Omental fat pad (tissue), 4 donors: ENCODE results near the gene DUSP2. TPM values are rescaled to one million over a fixed set of nuclear protein-coding genes. Genes with fewer than 3 reads are reported as not detected.

Experiments
- ATAC-seq: fragments of 150-250 bp; one replicate; pipeline ENCODE4 v1.9.1; 2016; ENCODE audit warnings: mild to moderate bottlenecking, moderate library complexity; ENCODE audit not compliant: low FRiP score
- DNase-seq: peaks from one replicate; pipeline ENCODE4 v3.0.0-alpha.2; 2019; ENCODE audit warnings: low spot score
- total RNA-seq, 4 donors: library from RNA; depleted of rRNA; stranded (reverse); fragments of >200 nt; gene quantifications; one replicate each; pipeline ENCODE4 v1.1.0, GENCODE V29; 2016
- TF ChIP-seq, protein P1 (sequence below), 3 donors: fragments of 450-650 bp; IDR thresholded peaks; one replicate each; pipeline ENCODE4 v1.5.1; 2016 to 2017; ENCODE audit warnings: antibody characterized with exemption in 3 of 3, mild to moderate bottlenecking in 3 of 3, moderate library complexity in 2 of 3

DUSP2 gene
- total RNA-seq, 4 donors from 2014 or later: 8.5 to 199 (median 18.8) TPM

DNA sequence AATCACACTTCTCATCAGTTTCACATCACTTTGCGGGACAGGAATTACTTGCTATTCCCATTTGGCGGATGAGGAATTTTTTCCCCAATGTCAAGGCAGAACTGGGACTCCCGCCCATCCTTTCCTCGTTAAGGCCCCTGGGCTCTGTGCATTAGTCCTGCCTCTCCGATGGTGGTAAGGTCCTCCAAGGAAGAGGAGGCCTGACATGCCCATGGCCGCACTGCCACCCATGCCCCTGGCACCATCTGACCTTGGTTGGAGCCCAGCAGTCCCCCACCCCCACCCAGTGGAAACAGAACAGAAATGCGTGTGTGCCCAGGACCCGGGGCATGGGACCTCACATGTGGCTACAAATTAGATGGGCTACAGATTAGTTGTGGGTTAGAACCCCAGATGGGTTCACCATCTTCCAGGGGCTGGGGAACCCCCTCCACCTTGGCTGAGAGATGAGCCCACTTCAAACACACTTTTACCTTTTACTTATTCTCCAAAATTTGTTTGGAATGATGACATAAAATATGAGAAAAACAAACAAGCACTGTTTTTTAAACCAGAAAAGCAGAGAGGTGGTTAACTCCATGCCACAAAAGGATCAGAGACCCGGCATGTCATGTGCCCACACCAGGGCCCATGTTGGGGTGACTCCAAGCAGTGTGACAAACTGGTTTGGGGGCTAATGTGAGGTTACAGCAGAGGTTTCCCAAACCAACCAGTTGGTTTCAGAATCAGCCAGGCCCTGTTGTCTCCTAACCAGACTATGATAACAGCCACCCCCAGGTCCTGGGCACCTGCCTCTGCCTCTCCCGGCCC lies 11.0 kb upstream of the DUSP2 start:
- TF ChIP-seq, protein P1, sequence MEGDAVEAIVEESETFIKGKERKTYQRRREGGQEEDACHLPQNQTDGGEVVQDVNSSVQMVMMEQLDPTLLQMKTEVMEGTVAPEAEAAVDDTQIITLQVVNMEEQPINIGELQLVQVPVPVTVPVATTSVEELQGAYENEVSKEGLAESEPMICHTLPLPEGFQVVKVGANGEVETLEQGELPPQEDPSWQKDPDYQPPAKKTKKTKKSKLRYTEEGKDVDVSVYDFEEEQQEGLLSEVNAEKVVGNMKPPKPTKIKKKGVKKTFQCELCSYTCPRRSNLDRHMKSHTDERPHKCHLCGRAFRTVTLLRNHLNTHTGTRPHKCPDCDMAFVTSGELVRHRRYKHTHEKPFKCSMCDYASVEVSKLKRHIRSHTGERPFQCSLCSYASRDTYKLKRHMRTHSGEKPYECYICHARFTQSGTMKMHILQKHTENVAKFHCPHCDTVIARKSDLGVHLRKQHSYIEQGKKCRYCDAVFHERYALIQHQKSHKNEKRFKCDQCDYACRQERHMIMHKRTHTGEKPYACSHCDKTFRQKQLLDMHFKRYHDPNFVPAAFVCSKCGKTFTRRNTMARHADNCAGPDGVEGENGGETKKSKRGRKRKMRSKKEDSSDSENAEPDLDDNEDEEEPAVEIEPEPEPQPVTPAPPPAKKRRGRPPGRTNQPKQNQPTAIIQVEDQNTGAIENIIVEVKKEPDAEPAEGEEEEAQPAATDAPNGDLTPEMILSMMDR (IDR thresholded peaks at IDR 0.05): no peak
- DNase-seq (no peak), ATAC-seq (no peak)

DNA sequence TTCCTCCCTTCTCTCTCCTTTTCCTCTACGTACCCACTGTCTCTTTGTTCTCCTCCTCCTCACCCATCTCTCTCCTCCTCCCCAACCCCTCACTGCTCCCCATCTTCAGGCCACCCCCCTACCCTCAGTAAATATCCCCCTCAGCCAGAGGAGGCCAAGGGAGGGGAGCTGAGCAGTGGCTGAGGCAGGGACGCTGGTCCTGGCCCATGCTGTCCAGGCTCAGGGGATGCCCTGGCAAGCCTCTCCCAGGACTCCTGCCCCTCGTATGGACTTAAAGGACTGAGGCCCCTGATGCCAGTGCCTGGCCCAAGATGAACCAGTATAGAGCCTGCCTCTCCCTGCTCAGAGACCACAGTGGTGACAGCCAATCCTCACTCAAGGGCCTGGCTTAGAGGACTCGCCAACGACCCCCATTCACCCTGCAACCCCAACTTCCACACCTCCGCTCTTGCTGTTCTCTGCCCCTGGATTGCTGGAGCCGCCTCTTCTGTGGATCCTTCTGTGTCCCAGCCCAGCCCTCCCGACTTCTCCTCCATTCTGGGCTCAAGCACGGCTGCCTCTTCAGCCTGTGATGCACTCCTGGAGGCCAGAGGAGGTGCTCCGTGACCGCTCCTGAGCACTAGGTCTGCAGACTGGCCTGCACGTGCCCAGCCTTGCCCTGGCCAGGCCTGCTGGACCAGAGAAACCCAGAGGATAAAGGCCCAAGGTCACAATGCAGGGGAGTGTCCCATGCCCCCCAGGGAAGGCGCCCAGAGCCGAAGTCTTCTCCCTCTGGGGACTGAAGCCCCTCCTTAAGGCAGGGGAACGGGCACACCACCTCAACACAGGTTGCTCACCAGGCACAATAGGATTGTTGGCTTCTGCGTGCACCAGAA lies 9.5 kb upstream of the DUSP2 start:
- DNase-seq: no peak
- ATAC-seq: no peak

DNA sequence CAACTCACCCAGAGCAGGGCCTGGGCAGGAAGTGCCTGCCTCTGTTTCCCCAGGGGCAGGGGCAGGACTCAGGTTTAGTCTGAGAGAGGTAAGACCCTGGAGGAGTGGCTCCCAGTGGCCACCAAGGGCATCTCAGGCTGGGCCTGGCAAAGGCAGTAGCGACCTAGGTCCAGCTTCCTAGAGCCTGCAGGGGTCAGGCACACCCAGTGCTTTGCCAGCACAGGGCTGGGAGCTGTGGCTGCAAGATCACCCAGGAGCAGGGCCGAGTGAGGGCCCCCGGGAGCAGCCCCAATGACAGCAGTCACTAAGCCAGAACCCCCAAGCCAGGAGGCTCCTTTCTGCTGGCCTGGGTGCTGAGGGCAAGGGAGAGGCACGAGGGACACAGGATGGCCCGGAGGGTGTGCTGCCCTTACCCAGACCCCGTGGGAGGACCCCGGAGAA lies 8.8 kb upstream of the DUSP2 start:
- DNase-seq: no peak
- no peak for ATAC-seq
- TF ChIP-seq, protein P1 (IDR thresholded peaks at IDR 0.05): no peak

More for the DNA sequence above, 9.5 kb upstream of the DUSP2 start:
- TF ChIP-seq, protein P1 (IDR thresholded peaks at IDR 0.05): no peak

DNA sequence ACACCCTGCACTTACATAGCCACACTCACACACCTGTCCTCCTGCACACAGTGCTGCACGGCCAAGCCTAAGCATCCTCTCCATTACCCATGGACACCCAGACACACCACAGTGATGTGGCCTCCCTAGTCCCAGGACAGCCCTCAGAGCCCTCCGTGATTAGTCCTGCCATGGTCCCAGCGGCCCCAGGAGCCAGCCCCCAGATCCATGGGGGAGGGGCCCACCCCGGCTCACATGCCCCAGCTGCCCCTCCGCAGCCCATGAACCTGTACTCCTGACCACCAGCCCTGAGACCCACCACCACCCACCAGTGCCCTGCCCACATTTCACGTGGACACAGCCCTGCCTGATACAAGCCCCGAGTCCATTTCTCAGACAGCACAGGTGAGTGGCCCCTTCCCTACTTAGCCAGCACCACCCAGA lies 8.1 kb upstream of the DUSP2 start:
- ATAC-seq (no peak), DNase-seq (no peak)
- TF ChIP-seq, protein P1 (IDR thresholded peaks at IDR 0.05): no peak

DNA sequence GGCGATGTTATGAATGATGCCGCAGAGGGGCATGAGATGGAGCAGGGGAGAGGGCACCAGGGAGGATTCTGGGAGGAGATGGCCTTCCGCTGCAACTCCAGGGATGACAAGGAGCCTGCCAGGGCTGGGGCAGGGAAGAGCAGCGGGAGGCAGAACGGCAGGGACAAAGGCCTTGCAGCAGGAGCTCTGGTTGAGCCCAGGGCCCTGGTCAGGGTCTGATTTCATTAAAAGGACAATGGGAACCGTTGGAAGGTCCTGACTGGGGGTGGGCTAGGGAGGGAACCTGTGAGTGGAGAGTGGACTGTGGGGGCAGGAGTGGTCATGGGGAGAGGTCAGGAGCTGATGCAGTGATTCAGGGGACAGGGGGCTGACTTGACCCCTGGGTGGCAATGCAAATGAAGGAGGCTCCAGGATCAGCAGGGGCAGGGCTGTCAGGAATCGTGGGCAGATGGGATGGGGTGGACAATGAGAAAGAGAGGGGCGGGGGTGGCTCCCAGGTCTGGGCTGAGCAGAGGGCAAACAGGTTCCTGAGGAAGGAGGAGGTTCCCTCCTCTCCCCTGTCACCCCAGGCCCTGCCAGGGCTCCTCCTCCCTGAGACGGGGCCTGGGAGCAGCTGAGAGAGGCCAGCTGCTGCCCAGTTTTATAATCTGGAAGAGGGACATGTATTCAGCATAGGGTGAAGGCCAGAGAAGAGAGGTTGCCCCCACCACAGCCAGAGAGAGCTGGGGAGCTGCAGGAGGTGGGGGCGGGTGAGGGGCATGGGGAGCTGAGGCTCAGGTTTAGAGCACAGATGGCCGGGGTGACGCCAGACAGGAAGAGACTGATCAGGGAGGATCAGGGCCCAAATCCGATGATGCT lies 7.3 kb upstream of the DUSP2 start:
- DNase-seq (no peak), ATAC-seq (no peak)
- TF ChIP-seq, protein P1 (IDR thresholded peaks at IDR 0.05): no peak

DNA sequence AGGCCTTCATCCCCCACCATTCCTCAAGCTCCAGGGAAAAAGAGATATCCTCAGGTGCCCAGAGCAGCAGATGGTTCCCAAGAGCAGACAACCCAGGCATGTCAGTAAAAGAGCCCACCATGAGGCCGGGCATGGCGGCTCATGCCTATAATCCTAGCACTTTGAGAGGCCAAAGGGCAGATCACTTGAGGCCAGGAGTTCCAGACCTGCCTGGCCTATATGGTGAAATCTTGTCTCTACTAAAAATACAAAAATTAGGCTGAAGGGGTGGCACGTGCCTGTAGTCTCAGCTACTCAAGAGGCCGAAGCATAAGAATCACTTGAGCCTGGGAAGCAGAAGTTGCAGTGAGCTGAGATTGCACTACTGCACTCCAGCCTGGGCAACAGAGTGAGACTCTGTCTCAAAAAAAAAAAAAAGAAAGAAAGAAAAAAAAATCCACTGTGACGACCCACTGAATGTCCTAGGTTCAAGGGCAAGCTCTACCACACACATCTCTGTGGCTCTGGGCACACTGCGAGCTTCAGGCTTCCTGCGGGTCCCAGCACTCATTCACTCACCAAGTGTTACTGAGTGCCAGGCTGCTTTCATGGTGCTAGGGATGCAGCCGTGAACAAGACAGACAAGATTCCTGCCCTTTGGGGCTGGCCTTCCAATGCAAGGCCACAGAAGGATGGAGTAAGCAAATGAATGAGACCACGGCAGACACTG lies 6.5 kb upstream of the DUSP2 start:
- DNase-seq: no peak
- TF ChIP-seq, protein P1 (IDR thresholded peaks at IDR 0.05): no peak
- ATAC-seq: no peak
